NCI-H2171 treated with DMSO at 0.1 percent for 48 hours (cell line): ENCODE results near the gene EVA1A.
A peak's percentile ranks its signal among the peaks of the same experiment; 100 is the strongest.

Experiments used
- DNase-seq: peaks from one replicate; lab custom pipeline; 2025; lab: John Stamatoyannopoulos, UW

Gene EVA1A

GRCh38 chr2:75560768-75561565 lies at the start of gene EVA1A:
EVA1A (minus strand) TSS chr2:75560939; CDS start chr2:75518140, 42,799 bp downstream.
- no peak for DNase-seq

GRCh38 chr2:75609937-75610508 lies 49.3 kb upstream of the EVA1A start:
- DNase-seq: no peak

- DNase-seq: no peak
Measured at GRCh38 chr2:75609334-75609689, 48.6 kb upstream of the EVA1A start.

GRCh38 chr2:75608684-75609333 lies 48.1 kb upstream of the EVA1A start:
- peak; percentile 57 for DNase-seq

- DNase-seq: no peak
Measured at GRCh38 chr2:75607988-75608683, 47.4 kb upstream of the EVA1A start.

GRCh38 chr2:75607400-75607798 lies 46.7 kb upstream of the EVA1A start:
- DNase-seq: no peak

- no peak for DNase-seq
Measured at GRCh38 chr2:75606761-75607399, 46.1 kb upstream of the EVA1A start.

- DNase-seq: peak; percentile 3
Measured at GRCh38 chr2:75605770-75606529, 45.2 kb upstream of the EVA1A start.

- DNase-seq: no peak
Measured at GRCh38 chr2:75604484-75604883, 43.7 kb upstream of the EVA1A start.

GRCh38 chr2:75603477-75603876 lies 42.7 kb upstream of the EVA1A start:
- DNase-seq: no peak

GRCh38 chr2:75602724-75603342 lies 42.1 kb upstream of the EVA1A start:
- no peak for DNase-seq

- no peak for DNase-seq
Measured at GRCh38 chr2:75600461-75601011, 39.8 kb upstream of the EVA1A start.

GRCh38 chr2:75598589-75599155 lies 37.9 kb upstream of the EVA1A start:
- no peak for DNase-seq

- no peak for DNase-seq
Measured at GRCh38 chr2:75597949-75598348, 37.2 kb upstream of the EVA1A start.

GRCh38 chr2:75596784-75597183 lies 36.0 kb upstream of the EVA1A start:
- no peak for DNase-seq

GRCh38 chr2:75595541-75596395 lies 35.0 kb upstream of the EVA1A start:
- no peak for DNase-seq

- no peak for DNase-seq
Measured at GRCh38 chr2:75594596-75594995, 33.9 kb upstream of the EVA1A start.

- no peak for DNase-seq
Measured at GRCh38 chr2:75592888-75593287, 32.1 kb upstream of the EVA1A start.

GRCh38 chr2:75592030-75592429 lies 31.3 kb upstream of the EVA1A start:
- DNase-seq: no peak
